MM.1S (cell line): ENCODE measurements around the gene SLC49A3.

Source experiments
- CTCF ChIP-seq: fragments of 300-600 bp; sonication (generic); IDR thresholded peaks from 2 replicates; pipeline ENCODE4 v1.5.1; 2016; ENCODE audit warnings: antibody characterized with exemption, low read length, mixed read lengths
- EZH2 ChIP-seq: fragments of 300-600 bp; sonication (generic); optimal IDR thresholded peaks from 2 replicates; pipeline ENCODE3; 2017; ENCODE audit warnings: low read depth, mild to moderate bottlenecking, antibody characterized with exemption, low read length, mixed read lengths

GRCh38 chr4:704198-704891 is 15.4 kb upstream of the SLC49A3 start:
- TF ChIP-seq EZH2 (no peak), CTCF (no peak)
